HG02759 (cell line): ENCODE data around the gene SUPT20HL1.
A peak's percentile ranks its signal among the peaks of the same experiment; 100 is the strongest.
"Not testable (repeated sequence)": the region's sequence is repeated elsewhere in the genome, so short reads cannot be mapped to it uniquely, and the experiment has no call there.

Experiments used
- ATAC-seq: cut with Tn5 transposase; IDR thresholded peaks from one replicate; pipeline ENCODE4 v1.9.1; 2021; ENCODE audit warnings: mild to moderate bottlenecking, moderate library complexity; ENCODE audit not compliant: unreplicated experiment

The SUPT20HL1 gene

GRCh38 chrX:24360272-24360671 lies at the start of gene SUPT20HL1:
SUPT20HL1 (plus strand) TSS chrX:24360639; CDS start chrX:24362761, 2,122 bp downstream.
- ATAC-seq, result no peak

DNA sequence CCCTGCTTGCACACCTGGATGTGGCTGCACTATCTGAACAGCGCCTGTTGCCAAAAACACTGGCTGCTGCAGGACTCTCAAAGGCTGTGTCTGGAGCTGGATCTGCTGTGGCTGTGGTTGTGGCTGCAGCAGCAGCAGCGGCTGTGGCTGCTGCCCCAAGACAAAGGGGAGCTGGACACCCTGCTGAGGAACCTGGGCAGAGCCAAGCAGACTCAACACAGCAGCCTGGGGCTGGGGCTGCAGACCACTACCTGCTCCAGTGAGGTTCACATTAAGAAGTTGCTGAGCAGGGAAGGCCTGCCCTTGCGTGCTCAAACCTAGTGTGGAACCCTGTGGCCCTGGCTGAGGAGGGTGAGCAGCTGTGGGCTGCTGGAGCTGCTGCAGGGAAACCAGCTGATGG lies 49.5 kb upstream of the SUPT20HL1 start:
- not testable (repeated sequence) for ATAC-seq

DNA sequence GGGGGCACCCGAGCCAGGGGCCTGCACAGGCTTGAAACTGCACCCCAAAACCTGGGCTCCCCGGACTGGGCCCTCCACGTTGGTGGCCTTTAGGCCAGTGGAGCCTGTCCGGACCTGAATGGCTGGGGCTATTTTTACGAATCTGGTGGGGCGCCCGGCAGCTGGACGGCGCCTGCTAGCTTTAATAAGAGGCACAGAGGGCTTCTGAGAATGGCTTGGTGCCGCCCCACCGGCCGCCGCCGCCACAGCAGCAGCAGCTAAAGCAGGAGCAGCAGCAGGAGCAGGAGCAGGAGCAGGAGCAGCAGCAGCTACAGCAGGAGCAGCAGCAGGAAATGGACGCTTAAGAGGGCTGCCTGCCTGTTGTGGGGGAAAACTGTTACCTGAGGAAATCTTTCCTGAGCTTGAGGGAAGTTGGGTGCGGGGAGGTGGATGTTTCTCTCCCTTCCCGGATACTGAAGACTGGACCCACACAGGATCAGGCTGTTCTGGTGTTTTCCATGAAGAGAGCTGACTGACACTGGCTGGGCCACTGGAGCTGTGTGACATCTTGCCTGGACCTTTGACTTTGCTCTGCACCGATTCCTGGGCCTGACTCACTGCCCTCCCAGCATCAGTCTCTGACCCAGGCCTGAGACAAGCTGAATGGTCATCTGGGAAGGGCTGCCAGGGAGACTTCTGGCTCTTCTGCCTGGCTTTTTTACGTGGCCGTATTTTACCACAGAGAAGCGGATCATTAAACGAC lies 48.8 kb upstream of the SUPT20HL1 start:
- not testable (repeated sequence) for ATAC-seq

DNA sequence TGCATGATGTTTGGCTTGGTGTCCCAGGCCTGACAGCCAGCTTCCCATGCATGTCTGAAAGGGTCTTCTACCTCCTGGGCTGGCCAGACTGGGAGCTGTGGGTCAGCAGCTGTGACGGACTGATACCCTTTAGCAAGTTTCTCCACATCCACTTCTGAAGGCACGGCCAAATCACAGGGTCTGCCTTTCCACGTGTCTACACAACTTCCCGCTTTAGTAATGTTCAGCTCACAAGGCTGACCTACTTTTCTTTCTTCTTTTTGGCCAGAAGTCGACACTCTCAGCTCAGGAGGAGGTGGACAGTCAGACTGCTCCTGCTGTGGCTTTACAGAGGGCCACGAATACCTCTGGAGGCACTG lies 48.2 kb upstream of the SUPT20HL1 start:
- not testable (repeated sequence) for ATAC-seq

DNA sequence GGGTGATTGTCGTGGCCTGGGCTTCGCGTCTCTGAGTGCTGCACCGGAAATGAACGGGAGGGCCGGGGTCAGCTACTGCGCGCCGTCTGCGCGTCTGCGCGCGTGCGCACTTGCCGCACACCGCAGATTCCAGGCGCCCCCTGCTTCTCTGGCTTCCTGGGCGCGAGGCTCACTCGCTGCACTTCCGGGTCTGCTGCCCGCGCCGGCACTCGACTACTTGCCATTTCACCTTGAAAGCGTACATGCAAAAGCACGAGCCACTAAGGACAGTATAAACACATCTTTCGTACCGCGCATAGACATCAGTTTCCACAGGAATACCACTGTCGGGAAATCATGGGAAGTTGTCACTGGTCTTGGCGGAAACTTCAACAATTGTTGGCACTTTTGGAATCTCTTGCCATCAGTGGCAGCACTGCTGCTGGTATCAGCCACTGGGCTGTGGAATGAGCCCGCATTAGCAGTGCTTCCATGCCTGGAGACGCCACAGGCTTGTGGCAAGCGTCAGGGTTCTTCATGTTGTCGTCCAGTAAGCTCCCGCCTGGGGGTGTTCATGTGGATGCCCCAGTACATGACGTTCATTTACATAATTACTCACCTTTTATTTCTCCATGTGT lies 46.3 kb upstream of the SUPT20HL1 start, which contains the start of gene SUPT20HL2:
Gene SUPT20HL2 (minus strand): TSS at position 51 of the 617 bp plus-strand sequence. CDS start 754 bp downstream, outside the sequence.
- ATAC-seq, result no peak

- ATAC-seq, result no peak
These were observed 44.3 kb upstream of the SUPT20HL1 start for GRCh38 chrX:24316111-24316510.

GRCh38 chrX:24317567-24317966 lies 42.9 kb upstream of the SUPT20HL1 start:
- ATAC-seq, result no peak

DNA sequence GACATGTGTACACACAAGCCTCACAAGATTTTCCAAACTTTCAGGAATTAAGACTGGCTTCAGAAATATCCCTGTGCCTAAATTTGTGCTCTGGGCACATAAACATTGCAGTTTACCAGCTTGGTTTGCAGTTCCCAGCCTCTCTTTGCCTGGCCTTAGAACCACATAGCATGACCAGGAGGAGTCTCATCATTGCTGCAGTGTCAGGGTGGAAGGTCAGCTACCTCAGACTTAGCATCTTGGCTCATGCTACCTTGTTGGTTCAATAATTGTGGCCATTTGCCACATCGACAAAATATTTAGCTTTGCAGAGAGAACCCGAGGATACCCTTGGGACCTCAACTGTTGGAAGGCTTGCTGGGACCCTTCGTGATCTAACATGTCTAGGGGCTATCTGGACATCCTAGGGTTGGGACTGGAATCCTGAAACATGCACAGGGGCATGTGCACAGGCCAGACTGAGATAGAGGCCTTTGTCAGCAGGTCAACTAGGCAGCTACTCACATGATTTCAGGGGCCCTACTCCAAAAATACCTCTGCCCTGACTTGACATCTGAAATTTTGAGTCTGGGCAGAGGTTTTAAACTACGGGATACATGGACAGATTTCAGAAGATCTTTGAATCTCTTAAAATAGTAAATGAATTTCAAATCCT lies 38.6 kb upstream of the SUPT20HL1 start:
- ATAC-seq, result no peak

DNA sequence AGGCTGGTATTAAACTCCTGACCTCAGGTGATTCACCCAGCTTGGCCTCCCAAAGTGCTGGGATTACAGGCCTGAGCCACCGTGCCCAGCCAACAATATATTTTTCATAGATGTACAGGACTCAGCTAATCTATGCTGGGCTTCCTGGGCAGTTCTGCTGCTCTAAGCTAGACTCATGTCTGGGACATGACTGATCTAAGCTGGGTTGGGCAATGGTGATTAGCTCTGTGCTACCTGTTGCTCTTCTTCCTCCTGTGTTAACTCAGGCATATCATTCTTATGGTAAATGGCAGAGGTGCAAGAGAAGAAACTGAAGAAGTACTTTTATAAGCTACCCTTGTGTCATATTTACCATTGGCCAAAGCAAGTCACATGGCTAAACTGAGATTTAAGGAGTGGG lies 35.2 kb upstream of the SUPT20HL1 start:
- no peak for ATAC-seq

GRCh38 chrX:24332878-24333277 lies 27.6 kb upstream of the SUPT20HL1 start:
- no peak for ATAC-seq

DNA sequence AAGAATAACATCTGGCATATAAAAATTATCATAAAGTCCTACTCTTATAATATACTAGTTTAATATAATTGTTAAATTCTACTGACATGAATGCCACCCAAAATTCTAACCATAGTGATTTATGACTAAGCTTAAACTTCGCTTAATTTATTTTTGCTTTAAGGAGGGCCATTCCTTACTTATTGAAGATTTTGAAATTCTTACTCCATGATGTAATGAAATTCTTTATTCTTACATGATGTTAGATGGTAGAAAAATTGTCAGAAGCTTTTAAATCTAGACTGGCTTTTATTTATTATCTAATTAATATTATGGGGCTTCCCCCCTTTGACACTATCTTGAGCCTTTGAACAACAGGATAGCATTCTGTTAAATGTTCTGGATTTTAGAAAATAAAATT lies 27.1 kb upstream of the SUPT20HL1 start:
- ATAC-seq, result no peak

DNA sequence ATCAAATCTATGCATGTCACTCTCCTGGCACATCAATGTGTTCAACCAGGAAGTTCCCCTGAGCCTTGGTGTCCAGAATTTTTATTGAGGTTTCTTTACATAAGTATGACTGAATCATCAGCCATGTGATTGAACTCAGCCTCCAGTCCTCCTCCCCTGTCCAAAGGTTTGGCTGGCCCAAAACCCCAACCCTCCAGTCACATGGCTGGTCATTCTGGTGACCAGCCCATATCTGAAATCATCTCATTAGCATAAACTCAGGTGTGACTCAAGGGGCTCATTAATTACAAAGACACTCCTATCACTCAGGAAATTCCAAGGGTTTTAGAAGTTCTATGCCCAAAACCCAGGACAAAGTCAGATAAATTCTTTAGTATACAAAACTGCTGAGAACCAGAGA lies 26.0 kb upstream of the SUPT20HL1 start:
- ATAC-seq, result no peak

DNA sequence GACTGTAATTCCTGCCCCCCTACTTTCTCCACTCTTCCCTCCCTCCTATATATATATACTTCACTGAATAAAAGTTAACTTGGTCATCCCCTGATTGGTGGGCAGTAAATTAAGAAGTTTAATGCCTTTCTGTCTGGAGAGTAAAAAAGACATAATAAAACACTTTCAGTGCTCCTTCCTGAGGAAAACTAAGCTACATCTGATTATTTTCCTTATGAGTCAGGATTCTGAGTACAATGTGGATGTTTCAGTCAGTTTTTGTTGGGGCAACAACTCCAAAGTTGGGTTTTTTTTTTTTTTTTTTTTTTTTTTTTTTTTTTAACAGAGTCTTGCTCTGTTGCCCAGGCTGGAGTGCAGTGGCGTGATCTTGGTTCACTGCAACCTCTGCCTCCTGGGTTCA lies 24.6 kb upstream of the SUPT20HL1 start:
- no peak for ATAC-seq

DNA sequence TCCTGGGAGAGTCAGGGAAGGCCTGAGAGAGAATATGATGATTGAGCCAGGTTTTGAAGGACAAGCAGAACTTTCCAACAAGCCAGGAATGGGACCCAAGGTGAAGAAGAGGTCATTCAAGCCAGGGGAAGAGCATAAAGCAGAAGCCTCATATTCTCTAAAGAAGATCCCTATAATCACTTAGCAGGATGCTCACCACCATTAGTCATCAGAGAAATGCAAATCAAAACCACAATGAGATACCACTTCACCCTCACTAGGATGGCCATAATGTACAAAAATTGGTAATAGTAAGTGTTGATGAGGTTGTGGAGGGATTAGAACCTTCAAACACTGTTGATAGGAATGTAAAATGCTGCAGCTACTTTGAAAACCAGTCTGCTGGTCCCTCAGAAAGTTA lies 20.5 kb upstream of the SUPT20HL1 start:
- no peak for ATAC-seq

DNA sequence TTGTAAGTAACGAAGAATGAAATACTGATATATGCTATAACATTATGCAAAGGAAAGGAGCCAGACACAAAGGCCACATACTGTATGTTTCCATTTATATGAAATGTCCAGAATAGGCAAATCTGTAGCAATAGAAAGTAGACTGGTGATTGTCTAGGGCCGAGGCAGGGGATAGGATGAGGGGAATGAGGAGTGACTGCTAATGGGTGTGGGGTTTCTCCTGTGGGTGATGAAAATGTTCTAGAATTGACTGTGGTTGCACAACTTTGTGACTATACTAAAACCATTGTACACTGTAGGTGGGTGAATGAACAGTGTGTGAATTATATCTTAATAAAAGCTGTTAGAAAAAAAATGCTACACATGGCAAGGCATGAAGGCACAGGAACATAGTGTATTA lies 19.9 kb upstream of the SUPT20HL1 start:
- no peak for ATAC-seq

DNA sequence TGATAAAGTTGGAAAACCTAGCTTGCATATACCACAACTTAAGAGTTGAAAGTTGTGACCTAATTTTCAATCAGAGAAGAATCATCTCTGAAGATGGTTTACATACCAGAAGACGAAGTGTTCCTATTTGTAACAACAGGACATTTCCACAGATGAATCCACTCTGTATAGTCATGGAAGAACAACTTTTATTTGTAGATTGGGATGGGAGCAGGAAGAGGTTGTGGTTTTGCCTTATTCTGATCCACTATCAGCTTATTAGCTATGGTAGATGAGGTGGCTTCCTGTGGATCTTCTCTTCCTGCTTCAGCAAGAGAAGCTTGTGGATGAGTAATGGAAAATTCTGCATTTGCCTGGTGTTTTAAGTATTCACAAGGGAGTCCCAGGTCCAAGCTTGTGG lies 18.6 kb upstream of the SUPT20HL1 start:
- no peak for ATAC-seq

GRCh38 chrX:24343719-24344118 lies 16.7 kb upstream of the SUPT20HL1 start:
- ATAC-seq, result peak; percentile 91

- ATAC-seq, result no peak
These were observed 12.6 kb upstream of the SUPT20HL1 start for GRCh38 chrX:24347881-24348280.

- ATAC-seq, result no peak
These were observed 10.2 kb upstream of the SUPT20HL1 start for GRCh38 chrX:24350217-24350616.

GRCh38 chrX:24355095-24355494 lies 5.3 kb upstream of the SUPT20HL1 start:
- no peak for ATAC-seq

- ATAC-seq, result no peak
These were observed 3.3 kb upstream of the SUPT20HL1 start for GRCh38 chrX:24357106-24357505.
